Osteocyte (in vitro differentiated cells): ENCODE results near the gene STAMBPL1. TPM values are rescaled to one million over a fixed set of nuclear protein-coding genes. Genes with fewer than 3 reads are reported as not detected.

ENCODE experiments used
- DNase-seq: peaks from one replicate; pipeline ENCODE4 v3.0.0; 2021; ENCODE audit warnings: mixed read lengths; ENCODE audit not compliant: unreplicated experiment; ENCODE audit errors: extremely low spot score
- H3K27ac Mint-ChIP-seq: one replicate; pipeline ENCODE4 v1.8.0; 2021; ENCODE audit warnings: mild to moderate bottlenecking, mixed read lengths; ENCODE audit not compliant: unreplicated experiment
- H3K27me3 Mint-ChIP-seq: one replicate; pipeline ENCODE4 v1.8.0; 2021; ENCODE audit warnings: mixed read lengths; ENCODE audit not compliant: unreplicated experiment
- H3K36me3 Mint-ChIP-seq: one replicate; pipeline ENCODE4 v1.8.0; 2021; ENCODE audit warnings: mixed read lengths; ENCODE audit not compliant: unreplicated experiment
- H3K4me1 Mint-ChIP-seq: one replicate; pipeline ENCODE4 v1.8.0; 2021; ENCODE audit warnings: mixed read lengths; ENCODE audit not compliant: unreplicated experiment
- H3K4me3 Mint-ChIP-seq: one replicate; pipeline ENCODE4 v1.8.0; 2021; ENCODE audit warnings: mild to moderate bottlenecking, moderate library complexity, mixed read lengths; ENCODE audit not compliant: unreplicated experiment
- H3K9me3 Mint-ChIP-seq: one replicate; pipeline ENCODE4 v1.8.0; 2021; ENCODE audit warnings: mixed read lengths; ENCODE audit not compliant: unreplicated experiment
- total RNA-seq: library from RNA; stranded (reverse); gene quantifications from 2 replicates; pipeline ENCODE4 v1.2.1, GENCODE V29; 2021
- TF ChIP-seq, protein P1 (sequence below): fragments of 200-600 bp; sonication (generic); IDR thresholded peaks from 2 replicates; pipeline ENCODE4 v1.5.0; 2021; ENCODE audit warnings: antibody characterized with exemption, mild to moderate bottlenecking, moderate library complexity

Gene STAMBPL1
- total RNA-seq, 1 donor from 2014 or later, result 4.8 TPM

DNA sequence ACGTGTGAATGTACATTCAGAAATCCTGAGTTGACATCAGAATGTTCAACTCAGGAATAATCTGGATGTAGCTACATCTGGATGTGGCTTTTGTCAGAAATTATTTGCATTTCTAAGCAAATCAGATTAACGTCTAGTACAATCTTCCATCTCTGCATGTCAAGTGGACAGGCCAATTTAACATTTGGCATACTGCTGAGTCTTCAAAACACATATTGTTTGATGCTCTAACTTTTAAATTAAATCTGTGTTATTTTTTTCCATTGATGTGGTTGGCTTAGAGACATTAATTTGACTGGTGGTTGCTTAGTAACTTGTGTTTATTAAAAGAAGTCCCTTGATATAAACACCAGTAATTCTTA lies 3.4 kb downstream of the STAMBPL1 start:
- H3K4me3 Mint-ChIP-seq, result no peak overlapping the region
- peak overlapping the region; percentile 88 for H3K27ac Mint-ChIP-seq
- TF ChIP-seq, protein P1, sequence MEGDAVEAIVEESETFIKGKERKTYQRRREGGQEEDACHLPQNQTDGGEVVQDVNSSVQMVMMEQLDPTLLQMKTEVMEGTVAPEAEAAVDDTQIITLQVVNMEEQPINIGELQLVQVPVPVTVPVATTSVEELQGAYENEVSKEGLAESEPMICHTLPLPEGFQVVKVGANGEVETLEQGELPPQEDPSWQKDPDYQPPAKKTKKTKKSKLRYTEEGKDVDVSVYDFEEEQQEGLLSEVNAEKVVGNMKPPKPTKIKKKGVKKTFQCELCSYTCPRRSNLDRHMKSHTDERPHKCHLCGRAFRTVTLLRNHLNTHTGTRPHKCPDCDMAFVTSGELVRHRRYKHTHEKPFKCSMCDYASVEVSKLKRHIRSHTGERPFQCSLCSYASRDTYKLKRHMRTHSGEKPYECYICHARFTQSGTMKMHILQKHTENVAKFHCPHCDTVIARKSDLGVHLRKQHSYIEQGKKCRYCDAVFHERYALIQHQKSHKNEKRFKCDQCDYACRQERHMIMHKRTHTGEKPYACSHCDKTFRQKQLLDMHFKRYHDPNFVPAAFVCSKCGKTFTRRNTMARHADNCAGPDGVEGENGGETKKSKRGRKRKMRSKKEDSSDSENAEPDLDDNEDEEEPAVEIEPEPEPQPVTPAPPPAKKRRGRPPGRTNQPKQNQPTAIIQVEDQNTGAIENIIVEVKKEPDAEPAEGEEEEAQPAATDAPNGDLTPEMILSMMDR, result no peak
- no peaks in the 10 kb centered on the region for H3K9me3 Mint-ChIP-seq
- H3K36me3 Mint-ChIP-seq, result no peaks in the 10 kb centered on the region
- H3K27me3 Mint-ChIP-seq, result no peaks in the 10 kb centered on the region
- H3K4me1 Mint-ChIP-seq, result peaks cover 38% of the 10 kb centered on the region
- DNase-seq, result no peak

DNA sequence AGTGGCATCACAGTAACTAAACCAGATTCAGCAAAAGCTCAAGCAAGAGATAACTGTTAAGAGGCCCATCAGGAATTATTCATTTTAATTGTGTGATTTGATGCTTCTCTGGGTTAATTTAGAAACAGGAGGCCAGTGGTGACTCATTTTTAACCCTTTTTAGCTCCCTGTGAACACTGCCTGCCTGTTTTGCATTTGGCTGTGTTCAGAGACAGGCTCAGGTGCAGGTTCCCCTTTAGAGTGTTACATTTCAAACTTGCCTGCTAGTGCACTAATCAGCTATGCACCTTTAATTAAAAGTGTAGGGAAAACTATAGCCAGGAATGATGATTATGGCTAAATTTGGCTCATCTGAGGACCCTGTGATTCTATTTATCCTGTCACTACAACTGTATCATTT lies 6.5 kb downstream of the STAMBPL1 start:
- TF ChIP-seq, protein P1, result no peak
- no peaks in the 10 kb centered on the region for H3K36me3 Mint-ChIP-seq
- no peaks in the 10 kb centered on the region for H3K9me3 Mint-ChIP-seq
- DNase-seq, result no peak
- no peak overlapping the region for H3K4me3 Mint-ChIP-seq
- H3K4me1 Mint-ChIP-seq, result peaks cover 48% of the 10 kb centered on the region
- H3K27me3 Mint-ChIP-seq, result no peaks in the 10 kb centered on the region
- no peak overlapping the region for H3K27ac Mint-ChIP-seq

DNA sequence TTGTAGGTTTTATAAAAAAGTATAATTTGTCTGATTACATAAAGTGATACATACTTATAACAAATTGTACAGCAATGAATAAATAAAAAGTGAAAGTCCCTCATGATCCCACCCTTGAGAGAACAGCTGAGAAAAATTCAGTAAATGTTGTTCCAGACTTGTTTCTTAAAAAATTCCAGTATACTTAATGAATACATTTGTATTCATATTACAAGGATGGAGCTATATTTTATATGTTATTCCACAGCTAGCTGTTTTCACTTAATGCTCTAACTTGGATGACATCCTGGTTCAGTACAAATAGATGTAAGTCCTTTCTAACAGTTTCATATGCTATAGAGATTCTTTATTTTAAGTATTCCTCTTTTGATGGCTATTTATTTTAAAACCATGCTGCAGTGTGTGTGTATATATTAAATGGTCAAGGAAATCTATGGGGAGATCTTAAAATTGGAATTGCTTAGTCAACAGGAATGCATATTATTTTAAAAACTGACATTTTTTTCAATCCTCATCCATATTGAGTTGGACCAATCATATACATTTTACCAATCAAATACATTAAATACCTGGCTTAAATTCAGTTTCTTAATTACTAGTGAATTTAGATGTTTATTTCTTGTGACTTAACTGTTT lies 8.9 kb downstream of the STAMBPL1 start:
- TF ChIP-seq, protein P1, result no peak
- Mint-ChIP-seq H3K4me1 (peaks cover 34% of the 10 kb centered on the region), H3K9me3 (no peaks in the 10 kb centered on the region), H3K4me3 (no peak overlapping the region), H3K27me3 (no peaks in the 10 kb centered on the region), H3K36me3 (no peaks in the 10 kb centered on the region), H3K27ac (peak overlapping the region; percentile 16)
- no peak for DNase-seq

DNA sequence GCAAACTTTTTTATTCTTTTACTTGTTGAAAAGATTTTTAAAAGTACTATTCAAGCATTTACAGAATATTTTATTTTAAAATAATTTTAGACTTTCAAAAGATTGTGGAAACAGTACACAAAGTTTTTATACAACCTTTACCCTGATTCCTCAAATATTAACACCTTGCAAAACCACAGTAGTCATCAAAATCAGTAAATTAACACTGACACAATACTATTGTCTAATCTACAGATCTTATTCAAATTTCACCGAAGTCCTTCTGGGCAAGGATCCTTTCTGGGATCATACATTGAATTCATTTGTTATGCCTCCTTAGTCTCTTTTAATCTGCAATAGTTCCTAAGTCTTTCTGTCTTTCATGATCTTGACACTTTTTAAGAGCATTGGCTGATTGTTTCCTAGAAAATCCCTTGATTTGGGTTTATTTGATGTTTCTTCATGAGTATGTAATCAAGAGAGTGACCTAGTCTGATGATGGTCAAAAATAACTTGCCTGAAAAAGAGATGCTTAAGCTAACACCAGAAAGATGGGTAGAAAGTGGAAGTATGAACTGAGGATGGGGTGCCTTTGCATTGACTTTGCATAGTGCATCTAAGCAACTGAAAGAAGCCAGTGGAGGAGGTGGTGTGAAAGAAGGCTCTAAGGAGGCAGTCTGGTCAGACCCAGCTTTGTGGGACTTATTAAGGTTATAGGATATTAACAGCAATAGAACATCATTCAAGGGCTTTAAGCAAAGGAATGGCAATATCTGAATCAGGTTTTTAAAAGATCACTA lies 9.7 kb downstream of the STAMBPL1 start:
- no peak for DNase-seq
- H3K27ac Mint-ChIP-seq, result peak overlapping the region; percentile 16
- H3K4me3 Mint-ChIP-seq, result no peak overlapping the region
- peaks cover 34% of the 10 kb centered on the region for H3K4me1 Mint-ChIP-seq
- no peaks in the 10 kb centered on the region for H3K27me3 Mint-ChIP-seq
- TF ChIP-seq, protein P1, result no peak
- H3K9me3 Mint-ChIP-seq, result no peaks in the 10 kb centered on the region
- H3K36me3 Mint-ChIP-seq, result peaks cover 2% of the 10 kb centered on the region

DNA sequence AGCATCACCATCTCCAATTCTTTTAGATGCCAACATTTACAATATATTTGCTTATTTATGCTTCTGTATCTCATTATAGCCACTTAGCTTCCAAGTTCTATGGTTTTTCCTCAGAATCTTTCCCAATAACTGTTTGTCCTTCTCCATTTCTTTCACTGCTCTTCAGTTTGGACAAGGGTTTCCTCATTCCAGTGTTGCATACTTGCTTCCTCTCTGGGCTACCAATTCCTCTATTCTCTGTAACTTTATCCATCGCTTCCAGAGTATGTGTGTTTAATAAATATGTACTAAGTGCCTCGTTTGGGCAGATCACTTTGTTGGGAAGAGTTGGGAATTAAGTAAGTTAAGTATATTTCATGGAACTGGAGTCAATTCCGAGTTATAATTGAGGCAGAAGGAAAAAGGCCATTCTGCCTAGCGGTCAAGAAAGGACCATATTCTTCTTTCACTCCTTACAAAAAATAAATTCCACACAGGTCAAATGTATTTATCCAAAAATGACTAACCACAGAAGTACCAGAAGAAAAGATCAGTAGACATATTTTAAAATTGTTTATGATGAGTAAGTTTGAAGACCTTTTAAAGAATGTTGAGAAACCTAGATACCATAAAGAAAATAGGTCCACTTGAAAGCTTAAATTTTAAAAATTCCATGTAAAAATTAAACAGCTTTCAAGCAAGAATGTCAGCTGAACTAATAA lies 10.8 kb downstream of the STAMBPL1 start:
- H3K4me3 Mint-ChIP-seq, result no peak overlapping the region
- peaks cover 34% of the 10 kb centered on the region for H3K4me1 Mint-ChIP-seq
- TF ChIP-seq, protein P1, result no peak

More for the DNA sequence above, 10.8 kb downstream of the STAMBPL1 start:
- Mint-ChIP-seq H3K27me3 (no peaks in the 10 kb centered on the region), H3K27ac (peak overlapping the region; percentile 17), H3K9me3 (no peaks in the 10 kb centered on the region), H3K36me3 (peaks cover 2% of the 10 kb centered on the region)
- no peak for DNase-seq
